A549 (cell line): ENCODE measurements around the gene DOK1.

Experiments used
- EP300 ChIP-seq, 2 experiments: fragments of >200 bp; sonication (Bioruptor Twin); formaldehyde crosslinking; IDR thresholded peaks; 2 replicates in 1 of 2; 3 replicates in 1 of 2; pipeline ENCODE4 v1.6.1; 2016 to 2017
- HOXB13 ChIP-seq: fragments of 250-450 bp; sonication (Bioruptor Pico); IDR thresholded peaks from 2 replicates; pipeline ENCODE4 v1.5.0; 2020; ENCODE audit warnings: low read depth, mild to moderate bottlenecking, moderate library complexity
- POLR2A ChIP-seq: IDR thresholded peaks from 2 replicates; pipeline ENCODE4 v1.6.1; 2012; ENCODE audit warnings: mild to moderate bottlenecking, low read length
- RNF2 ChIP-seq: fragments of 200-600 bp; sonication (generic); IDR thresholded peaks from 2 replicates; pipeline ENCODE4 v1.6.1; 2016; ENCODE audit warnings: low read depth, mild to moderate bottlenecking, antibody characterized with exemption, moderate library complexity, borderline replicate concordance
- TF ChIP-seq, protein P1 (sequence below): fragments of >200 bp; sonication (Bioruptor Twin); formaldehyde crosslinking; IDR thresholded peaks from 3 replicates; pipeline ENCODE4 v1.5.1; 2016
- TF ChIP-seq, protein P2 (sequence below): fragments of 450-650 bp; IDR thresholded peaks from 2 replicates; pipeline ENCODE4 v1.6.1; 2014; ENCODE audit warnings: antibody characterized with exemption

DNA sequence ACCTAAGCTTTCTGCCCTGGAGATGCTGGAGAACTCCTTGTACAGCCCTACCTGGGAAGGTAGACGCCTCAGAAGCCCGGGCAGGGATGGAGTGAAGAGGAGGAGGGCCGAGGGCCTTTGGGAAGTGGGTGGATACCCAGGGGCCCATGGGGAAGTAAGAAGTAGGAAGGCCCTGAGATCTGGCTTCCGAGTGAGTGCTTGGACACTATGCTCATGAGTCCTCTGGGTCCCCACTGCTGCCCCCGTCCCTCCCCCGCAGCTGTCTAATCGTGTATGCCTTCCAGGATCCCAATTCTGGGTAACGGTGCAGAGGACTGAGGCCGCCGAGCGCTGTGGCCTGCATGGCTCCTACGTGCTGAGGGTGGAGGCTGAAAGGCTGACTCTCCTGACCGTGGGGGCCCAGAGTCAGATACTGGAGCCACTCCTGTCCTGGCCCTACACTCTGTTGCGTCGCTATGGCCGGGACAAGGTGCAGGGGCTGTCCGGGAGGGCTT lies 1.1 kb downstream of the DOK1 start:
- TF ChIP-seq, protein P1, sequence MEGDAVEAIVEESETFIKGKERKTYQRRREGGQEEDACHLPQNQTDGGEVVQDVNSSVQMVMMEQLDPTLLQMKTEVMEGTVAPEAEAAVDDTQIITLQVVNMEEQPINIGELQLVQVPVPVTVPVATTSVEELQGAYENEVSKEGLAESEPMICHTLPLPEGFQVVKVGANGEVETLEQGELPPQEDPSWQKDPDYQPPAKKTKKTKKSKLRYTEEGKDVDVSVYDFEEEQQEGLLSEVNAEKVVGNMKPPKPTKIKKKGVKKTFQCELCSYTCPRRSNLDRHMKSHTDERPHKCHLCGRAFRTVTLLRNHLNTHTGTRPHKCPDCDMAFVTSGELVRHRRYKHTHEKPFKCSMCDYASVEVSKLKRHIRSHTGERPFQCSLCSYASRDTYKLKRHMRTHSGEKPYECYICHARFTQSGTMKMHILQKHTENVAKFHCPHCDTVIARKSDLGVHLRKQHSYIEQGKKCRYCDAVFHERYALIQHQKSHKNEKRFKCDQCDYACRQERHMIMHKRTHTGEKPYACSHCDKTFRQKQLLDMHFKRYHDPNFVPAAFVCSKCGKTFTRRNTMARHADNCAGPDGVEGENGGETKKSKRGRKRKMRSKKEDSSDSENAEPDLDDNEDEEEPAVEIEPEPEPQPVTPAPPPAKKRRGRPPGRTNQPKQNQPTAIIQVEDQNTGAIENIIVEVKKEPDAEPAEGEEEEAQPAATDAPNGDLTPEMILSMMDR, result no peak
- no peak for TF ChIP-seq RNF2
- TF ChIP-seq HOXB13, result no peak
- TF ChIP-seq POLR2A, result no peak
- TF ChIP-seq, protein P2, sequence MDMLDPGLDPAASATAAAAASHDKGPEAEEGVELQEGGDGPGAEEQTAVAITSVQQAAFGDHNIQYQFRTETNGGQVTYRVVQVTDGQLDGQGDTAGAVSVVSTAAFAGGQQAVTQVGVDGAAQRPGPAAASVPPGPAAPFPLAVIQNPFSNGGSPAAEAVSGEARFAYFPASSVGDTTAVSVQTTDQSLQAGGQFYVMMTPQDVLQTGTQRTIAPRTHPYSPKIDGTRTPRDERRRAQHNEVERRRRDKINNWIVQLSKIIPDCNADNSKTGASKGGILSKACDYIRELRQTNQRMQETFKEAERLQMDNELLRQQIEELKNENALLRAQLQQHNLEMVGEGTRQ, result no peak
- TF ChIP-seq EP300 (IDR thresholded peaks at IDR 0.05), result no peak
